ENCODE measurements around the gene GARNL3. TPM values are rescaled to one million over a fixed set of nuclear protein-coding genes. Genes with fewer than 3 reads are reported as not detected.

The GARNL3 gene
- total RNA-seq, 1 donor from 2014 or later, result 8.0 TPM

DNA sequence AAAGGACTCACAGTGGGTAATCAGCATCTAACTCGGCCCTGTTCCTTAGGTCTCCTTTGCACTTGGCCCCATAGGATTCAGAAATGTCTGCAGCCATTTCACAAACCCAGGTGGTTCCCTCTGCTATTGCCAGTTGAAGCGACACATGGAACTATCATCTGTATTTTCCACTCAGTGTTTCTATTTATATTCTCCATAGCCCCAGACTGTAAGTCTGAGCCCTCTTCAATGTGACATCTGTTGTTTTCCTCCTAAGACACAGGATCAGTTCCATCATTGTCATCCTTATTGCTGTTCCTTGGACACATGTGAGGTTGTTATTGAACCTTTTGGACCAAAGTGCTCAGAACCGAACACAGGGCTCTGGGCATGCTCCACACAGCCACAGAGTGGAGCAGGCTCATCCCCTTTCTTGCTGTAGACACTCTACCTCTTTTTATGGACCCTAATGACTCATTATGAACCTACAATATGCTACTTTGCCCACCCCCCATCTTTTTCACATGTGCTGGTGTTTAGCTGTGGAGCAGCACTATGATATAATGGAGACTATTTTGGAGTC, 36.4 kb downstream of the GARNL3 start:
- DNase-seq (no peak), ATAC-seq (no peak)
- H3K36me3 ChIP-seq, result no peaks in the 10 kb centered on the region
- no peaks in the 10 kb centered on the region for H3K4me1 ChIP-seq
- H3K27me3 ChIP-seq, result no peaks in the 10 kb centered on the region
- TF ChIP-seq, protein P1, sequence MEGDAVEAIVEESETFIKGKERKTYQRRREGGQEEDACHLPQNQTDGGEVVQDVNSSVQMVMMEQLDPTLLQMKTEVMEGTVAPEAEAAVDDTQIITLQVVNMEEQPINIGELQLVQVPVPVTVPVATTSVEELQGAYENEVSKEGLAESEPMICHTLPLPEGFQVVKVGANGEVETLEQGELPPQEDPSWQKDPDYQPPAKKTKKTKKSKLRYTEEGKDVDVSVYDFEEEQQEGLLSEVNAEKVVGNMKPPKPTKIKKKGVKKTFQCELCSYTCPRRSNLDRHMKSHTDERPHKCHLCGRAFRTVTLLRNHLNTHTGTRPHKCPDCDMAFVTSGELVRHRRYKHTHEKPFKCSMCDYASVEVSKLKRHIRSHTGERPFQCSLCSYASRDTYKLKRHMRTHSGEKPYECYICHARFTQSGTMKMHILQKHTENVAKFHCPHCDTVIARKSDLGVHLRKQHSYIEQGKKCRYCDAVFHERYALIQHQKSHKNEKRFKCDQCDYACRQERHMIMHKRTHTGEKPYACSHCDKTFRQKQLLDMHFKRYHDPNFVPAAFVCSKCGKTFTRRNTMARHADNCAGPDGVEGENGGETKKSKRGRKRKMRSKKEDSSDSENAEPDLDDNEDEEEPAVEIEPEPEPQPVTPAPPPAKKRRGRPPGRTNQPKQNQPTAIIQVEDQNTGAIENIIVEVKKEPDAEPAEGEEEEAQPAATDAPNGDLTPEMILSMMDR (IDR thresholded peaks at IDR 0.05), result no peak
- intact Hi-C loops (cut with DNase I), result no loop called here
- no peaks in the 10 kb centered on the region for H3K9me3 ChIP-seq
- H3K4me3 ChIP-seq, result no peak overlapping the region
- H3K27ac ChIP-seq, result no peak overlapping the region

- DNase-seq, result no peak
- H3K4me3 ChIP-seq, result no peak overlapping the region
- intact Hi-C loops (cut with DNase I), result no loop called here
- peaks cover 5% of the 10 kb centered on the region for H3K4me1 ChIP-seq
- TF ChIP-seq, protein P1 (IDR thresholded peaks at IDR 0.05), result no peak
- H3K27ac ChIP-seq, result no peak overlapping the region
- no peak for ATAC-seq
- no peaks in the 10 kb centered on the region for H3K9me3 ChIP-seq
- no peaks in the 10 kb centered on the region for H3K36me3 ChIP-seq
- no peaks in the 10 kb centered on the region for H3K27me3 ChIP-seq
Measured at GRCh38 chr9:127303830-127304229, 39.3 kb downstream of the GARNL3 start.

DNA sequence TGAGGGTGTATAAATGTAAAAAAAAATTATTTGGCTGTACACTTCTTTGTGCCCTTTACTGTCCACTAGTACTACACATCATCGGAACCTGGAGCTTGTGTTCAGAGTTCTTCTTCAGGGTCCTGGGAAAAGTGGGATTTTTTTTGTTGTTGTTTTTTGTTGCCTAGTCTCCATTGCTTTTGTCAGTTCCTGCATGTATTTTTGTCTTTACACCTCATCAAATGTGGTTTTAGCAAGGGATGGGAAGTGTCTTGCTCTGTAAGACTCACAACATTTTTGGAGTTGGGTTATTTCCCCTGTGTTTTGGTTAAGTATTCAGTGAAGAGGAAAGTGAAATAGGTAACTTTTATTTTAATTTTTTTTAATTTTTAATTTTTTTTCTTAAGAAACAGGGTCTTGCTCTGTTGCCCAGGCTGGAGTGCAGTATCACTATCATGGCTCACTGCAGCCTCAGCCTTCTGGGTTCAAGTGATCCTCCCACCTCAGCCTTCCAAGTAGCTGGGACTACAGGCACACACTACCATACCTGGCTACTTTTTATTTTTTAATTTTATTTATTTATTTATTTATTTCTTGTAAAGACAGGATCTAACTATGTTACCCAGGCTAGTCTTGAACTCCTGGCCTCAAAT, 40.7 kb downstream of the GARNL3 start:
- ATAC-seq (no peak), DNase-seq (no peak)
- Histone ChIP-seq H3K4me1 (peaks cover 7% of the 10 kb centered on the region), H3K36me3 (no peaks in the 10 kb centered on the region), H3K9me3 (no peaks in the 10 kb centered on the region), H3K27me3 (no peaks in the 10 kb centered on the region), H3K4me3 (no peak overlapping the region), H3K27ac (no peak overlapping the region)
- intact Hi-C loops (cut with DNase I), result no loop called here
- TF ChIP-seq, protein P1 (IDR thresholded peaks at IDR 0.05), result no peak

GRCh38 chr9:127305838-127306226, 41.3 kb downstream of the GARNL3 start:
- TF ChIP-seq, protein P1 (IDR thresholded peaks at IDR 0.05), result no peak
- no peak overlapping the region for H3K27ac ChIP-seq
- peaks cover 7% of the 10 kb centered on the region for H3K4me1 ChIP-seq
- intact Hi-C loops (cut with DNase I), result no loop called here
- no peaks in the 10 kb centered on the region for H3K36me3 ChIP-seq
- ATAC-seq (no peak), DNase-seq (no peak)
- no peaks in the 10 kb centered on the region for H3K9me3 ChIP-seq
- H3K27me3 ChIP-seq, result no peaks in the 10 kb centered on the region
- no peak overlapping the region for H3K4me3 ChIP-seq

GRCh38 chr9:127307802-127308201, 43.2 kb downstream of the GARNL3 start:
- TF ChIP-seq, protein P1 (IDR thresholded peaks at IDR 0.05), result no peak
- Histone ChIP-seq H3K4me3 (no peak overlapping the region), H3K4me1 (peaks cover 15% of the 10 kb centered on the region), H3K36me3 (no peaks in the 10 kb centered on the region), H3K27me3 (no peaks in the 10 kb centered on the region), H3K27ac (no peak overlapping the region), H3K9me3 (no peaks in the 10 kb centered on the region)
- ATAC-seq (no peak), DNase-seq (no peak)
- intact Hi-C loops (cut with DNase I), result no loop called here
